ENCODE data around the gene FPR1. TPM values are rescaled to one million over a fixed set of nuclear protein-coding genes. Genes with fewer than 3 reads are reported as not detected.
A peak's percentile ranks its signal among the peaks of the same experiment; 100 is the strongest.

The FPR1 gene
- total and polyA plus RNA-seq, 5 experiments from 2014 or later = 0.11 to 0.49 TPM; not detected in 3

GRCh38 chr19:51726049-51726448, 25.6 kb downstream of the FPR1 start:
- POLR2A ChIA-PET = interaction anchor here (0.9 kb wide), 1 partner anchor 43 kb away, joined by 4 read pairs; no protein-coding TSS in a partner anchor
- DNase-seq = no peak
- Mint-ChIP-seq H3K9me3 (peaks cover 0 to 27% (median 8%) of the 10 kb centered on the region in 9 donors), H3K27ac (no peak overlapping the region), H3K4me1 (peaks cover 0 to 11% (median 0%) of the 10 kb centered on the region in 4 donors), H3K4me3 (no peak overlapping the region), H3K36me3 (peaks cover 5 to 10% (median 6%) of the 10 kb centered on the region in 3 donors), H3K27me3 (peaks cover 27 to 71% (median 56%) of the 10 kb centered on the region in 5 donors)
- no peak for ATAC-seq

GRCh38 chr19:51724543-51724942, 27.1 kb downstream of the FPR1 start:
- H3K9me3 Mint-ChIP-seq = peaks cover 0 to 12% (median 2%) of the 10 kb centered on the region in 9 donors
- POLR2A ChIA-PET = no interaction called here
- peaks cover 0 to 14% (median 4%) of the 10 kb centered on the region in 4 donors for H3K4me1 Mint-ChIP-seq
- DNase-seq = no peak
- peaks cover 4 to 5% (median 5%) of the 10 kb centered on the region in 3 donors for H3K36me3 Mint-ChIP-seq
- H3K27ac Mint-ChIP-seq = no peak overlapping the region
- no peak overlapping the region for H3K4me3 Mint-ChIP-seq
- ATAC-seq = no peak
- peaks cover 31 to 86% (median 62%) of the 10 kb centered on the region in 5 donors for H3K27me3 Mint-ChIP-seq

- H3K4me1 Mint-ChIP-seq = peaks cover 0 to 10% (median 5%) of the 10 kb centered on the region in 4 donors
Measured at GRCh38 chr19:51722492-51722891, 29.2 kb downstream of the FPR1 start.

GRCh38 chr19:51721905-51722304, 29.8 kb downstream of the FPR1 start:
- Mint-ChIP-seq H3K4me1 (peaks cover 0 to 8% (median 5%) of the 10 kb centered on the region in 4 donors), H3K4me3 (no peak overlapping the region), H3K9me3 (peaks cover 0 to 3% (median 0%) of the 10 kb centered on the region in 9 donors), H3K27me3 (peaks cover 28 to 83% (median 48%) of the 10 kb centered on the region in 5 donors), H3K27ac (no peak overlapping the region), H3K36me3 (peaks cover 0 to 4% (median 2%) of the 10 kb centered on the region in 3 donors)
- ATAC-seq (no peak), DNase-seq (no peak)
- POLR2A ChIA-PET = no interaction called here

More at GRCh38 chr19:51722492-51722891, 29.2 kb downstream of the FPR1 start:
- peaks cover 0 to 3% (median 0%) of the 10 kb centered on the region in 9 donors for H3K9me3 Mint-ChIP-seq
- no peak for ATAC-seq
- no peak for DNase-seq
- no peak overlapping the region for H3K27ac Mint-ChIP-seq
- POLR2A ChIA-PET = no interaction called here
- no peak overlapping the region for H3K4me3 Mint-ChIP-seq
- peaks cover 0 to 4% (median 2%) of the 10 kb centered on the region in 3 donors for H3K36me3 Mint-ChIP-seq
- peaks cover 32 to 85% (median 53%) of the 10 kb centered on the region in 5 donors for H3K27me3 Mint-ChIP-seq

GRCh38 chr19:51719251-51719988, 32.3 kb downstream of the FPR1 start:
- DNase-seq (no peak), ATAC-seq (no peak)
- POLR2A ChIA-PET = no interaction called here
- peaks cover 0 to 13% (median 9%) of the 10 kb centered on the region in 4 donors for H3K4me1 Mint-ChIP-seq
- no peak overlapping the region for H3K27ac Mint-ChIP-seq
- peaks cover 24 to 78% (median 50%) of the 10 kb centered on the region in 5 donors for H3K27me3 Mint-ChIP-seq
- peaks cover 0 to 15% (median 2%) of the 10 kb centered on the region in 9 donors for H3K9me3 Mint-ChIP-seq
- peaks cover 0 to 4% (median 0%) of the 10 kb centered on the region in 3 donors for H3K36me3 Mint-ChIP-seq
- peak overlapping the region in 2 of 10 donors; percentile 39 to 56 for H3K4me3 Mint-ChIP-seq

GRCh38 chr19:51716925-51717324, 34.8 kb downstream of the FPR1 start:
- H3K36me3 Mint-ChIP-seq = peaks cover 0 to 4% (median 0%) of the 10 kb centered on the region in 3 donors
- ATAC-seq (no peak), DNase-seq (no peak)
- peaks cover 0 to 14% (median 9%) of the 10 kb centered on the region in 4 donors for H3K4me1 Mint-ChIP-seq
- H3K27ac Mint-ChIP-seq = no peak overlapping the region
- peaks cover 16 to 61% (median 38%) of the 10 kb centered on the region in 5 donors for H3K27me3 Mint-ChIP-seq
- peaks cover 0 to 15% (median 0%) of the 10 kb centered on the region in 9 donors for H3K9me3 Mint-ChIP-seq
- H3K4me3 Mint-ChIP-seq = no peak overlapping the region
- POLR2A ChIA-PET = no interaction called here

GRCh38 chr19:51715850-51716249, 35.8 kb downstream of the FPR1 start:
- Mint-ChIP-seq H3K36me3 (peaks cover 0 to 9% (median 0%) of the 10 kb centered on the region in 3 donors), H3K4me1 (peaks cover 5 to 14% (median 11%) of the 10 kb centered on the region in 4 donors), H3K27ac (no peak overlapping the region), H3K4me3 (no peak overlapping the region), H3K27me3 (peaks cover 15 to 51% (median 34%) of the 10 kb centered on the region in 5 donors), H3K9me3 (peaks cover 0 to 15% (median 0%) of the 10 kb centered on the region in 9 donors)
- POLR2A ChIA-PET = no interaction called here
- no peak for DNase-seq
- no peak for ATAC-seq

GRCh38 chr19:51714848-51715247, 36.8 kb downstream of the FPR1 start:
- H3K27me3 Mint-ChIP-seq = peaks cover 11 to 41% (median 27%) of the 10 kb centered on the region in 5 donors
- no peak overlapping the region for H3K4me3 Mint-ChIP-seq
- no peak for DNase-seq
- peaks cover 0 to 9% (median 0%) of the 10 kb centered on the region in 3 donors for H3K36me3 Mint-ChIP-seq
- ATAC-seq = no peak
- POLR2A ChIA-PET = interaction anchor here (0.7 kb wide), 1 partner anchor 21 kb away, joined by 4 read pairs; no protein-coding TSS in a partner anchor
- H3K9me3 Mint-ChIP-seq = peaks cover 0 to 15% (median 0%) of the 10 kb centered on the region in 9 donors
- H3K4me1 Mint-ChIP-seq = peaks cover 8 to 18% (median 11%) of the 10 kb centered on the region in 4 donors
- peak overlapping the region in 1 of 10 donors; percentile 34 for H3K27ac Mint-ChIP-seq

- POLR2A ChIA-PET = interaction anchor here (0.6 kb wide), 1 partner anchor 10 kb away, joined by 3 read pairs; no protein-coding TSS in a partner anchor
- Mint-ChIP-seq H3K4me3 (no peak overlapping the region), H3K9me3 (peaks cover 0 to 15% (median 0%) of the 10 kb centered on the region in 9 donors), H3K36me3 (peaks cover 0 to 5% (median 0%) of the 10 kb centered on the region in 3 donors), H3K4me1 (peaks cover 6 to 21% (median 11%) of the 10 kb centered on the region in 4 donors), H3K27ac (no peak overlapping the region), H3K27me3 (peaks cover 7 to 30% (median 21%) of the 10 kb centered on the region in 5 donors)
- DNase-seq (peak in 1 of 10 donors; percentile 62), ATAC-seq (no peak)
Measured at GRCh38 chr19:51713319-51714285, 38.1 kb downstream of the FPR1 start.

GRCh38 chr19:51712461-51713081, 39.1 kb downstream of the FPR1 start:
- Mint-ChIP-seq H3K4me3 (no peak overlapping the region), H3K4me1 (peaks cover 12 to 25% (median 14%) of the 10 kb centered on the region in 4 donors), H3K27ac (no peak overlapping the region), H3K36me3 (peaks cover 0 to 4% (median under 1%) of the 10 kb centered on the region in 3 donors), H3K27me3 (peaks cover 4 to 21% (median 12%) of the 10 kb centered on the region in 5 donors), H3K9me3 (peaks cover 0 to 15% (median 0%) of the 10 kb centered on the region in 9 donors)
- POLR2A ChIA-PET = no interaction called here
- no peak for DNase-seq
- ATAC-seq = no peak

GRCh38 chr19:51711702-51712101, 40.0 kb downstream of the FPR1 start:
- H3K4me3 Mint-ChIP-seq = no peak overlapping the region
- no peak for DNase-seq
- H3K27me3 Mint-ChIP-seq = peaks cover 4 to 17% (median 10%) of the 10 kb centered on the region in 5 donors
- peaks cover 12 to 27% (median 14%) of the 10 kb centered on the region in 4 donors for H3K4me1 Mint-ChIP-seq
- no peak for ATAC-seq
- H3K27ac Mint-ChIP-seq = no peak overlapping the region
- POLR2A ChIA-PET = no interaction called here
- peaks cover 0 to 15% (median 0%) of the 10 kb centered on the region in 9 donors for H3K9me3 Mint-ChIP-seq
- H3K36me3 Mint-ChIP-seq = peaks cover 3 to 8% (median 4%) of the 10 kb centered on the region in 3 donors

Measured in naive thymus-derived CD8-positive, alpha-beta T cell (primary cell).